ENCODE data around the gene NUDT1.
A peak's percentile ranks its signal among the peaks of the same experiment; 100 is the strongest.
"Not testable (repeated sequence)": the region's sequence is repeated elsewhere in the genome, so short reads cannot be mapped to it uniquely, and the experiment has no call there.

The NUDT1 gene

GRCh38 chr7:2251381-2251780 is 9.4 kb downstream of the NUDT1 start:
- DNase-seq: no peak

- DNase-seq: no peak
These were observed 10.1 kb downstream of the NUDT1 start for GRCh38 chr7:2251841-2252771.

GRCh38 chr7:2253021-2253420 is 11.0 kb downstream of the NUDT1 start:
- no peak for DNase-seq

- DNase-seq: no peak
These were observed 11.7 kb downstream of the NUDT1 start for GRCh38 chr7:2253525-2254244.

GRCh38 chr7:2254429-2255144 is 12.6 kb downstream of the NUDT1 start:
- no peak for DNase-seq

GRCh38 chr7:2255145-2256139 is 13.4 kb downstream of the NUDT1 start:
- no peak for DNase-seq

- DNase-seq: no peak
These were observed 14.4 kb downstream of the NUDT1 start for GRCh38 chr7:2256306-2257045.

- DNase-seq: no peak
These were observed 15.1 kb downstream of the NUDT1 start for GRCh38 chr7:2257046-2257551.

- DNase-seq: no peak
These were observed 15.6 kb downstream of the NUDT1 start for GRCh38 chr7:2257651-2258050.

- DNase-seq: no peak
These were observed 16.8 kb downstream of the NUDT1 start for GRCh38 chr7:2258661-2259365.

GRCh38 chr7:2259480-2259879 is 17.5 kb downstream of the NUDT1 start:
- no peak for DNase-seq

GRCh38 chr7:2260820-2261219 is 18.8 kb downstream of the NUDT1 start:
- no peak for DNase-seq

- DNase-seq: no peak
These were observed 19.6 kb downstream of the NUDT1 start for GRCh38 chr7:2261611-2262010.

- no peak for DNase-seq
These were observed 21.1 kb downstream of the NUDT1 start for GRCh38 chr7:2263176-2263575.

- DNase-seq: no peak
These were observed 22.1 kb downstream of the NUDT1 start for GRCh38 chr7:2264158-2264557.

- DNase-seq: peak; percentile 5
These were observed 24.9 kb downstream of the NUDT1 start for GRCh38 chr7:2266911-2267310.

GRCh38 chr7:2269089-2269990 is 27.3 kb downstream of the NUDT1 start:
- not testable (repeated sequence) for DNase-seq

- DNase-seq: no peak
These were observed 28.0 kb downstream of the NUDT1 start for GRCh38 chr7:2269991-2270460.

- DNase-seq: no peak
These were observed 28.5 kb downstream of the NUDT1 start for GRCh38 chr7:2270495-2270894.

Data from left hindlimb (tissue), 1 donor.